NCI-H526 (cell line): ENCODE results near the gene RENBP.

Experiments
- DNase-seq, 2 experiments: peaks; one replicate each; lab custom pipeline; 2025; lab: John Stamatoyannopoulos, UW

The RENBP gene

DNA sequence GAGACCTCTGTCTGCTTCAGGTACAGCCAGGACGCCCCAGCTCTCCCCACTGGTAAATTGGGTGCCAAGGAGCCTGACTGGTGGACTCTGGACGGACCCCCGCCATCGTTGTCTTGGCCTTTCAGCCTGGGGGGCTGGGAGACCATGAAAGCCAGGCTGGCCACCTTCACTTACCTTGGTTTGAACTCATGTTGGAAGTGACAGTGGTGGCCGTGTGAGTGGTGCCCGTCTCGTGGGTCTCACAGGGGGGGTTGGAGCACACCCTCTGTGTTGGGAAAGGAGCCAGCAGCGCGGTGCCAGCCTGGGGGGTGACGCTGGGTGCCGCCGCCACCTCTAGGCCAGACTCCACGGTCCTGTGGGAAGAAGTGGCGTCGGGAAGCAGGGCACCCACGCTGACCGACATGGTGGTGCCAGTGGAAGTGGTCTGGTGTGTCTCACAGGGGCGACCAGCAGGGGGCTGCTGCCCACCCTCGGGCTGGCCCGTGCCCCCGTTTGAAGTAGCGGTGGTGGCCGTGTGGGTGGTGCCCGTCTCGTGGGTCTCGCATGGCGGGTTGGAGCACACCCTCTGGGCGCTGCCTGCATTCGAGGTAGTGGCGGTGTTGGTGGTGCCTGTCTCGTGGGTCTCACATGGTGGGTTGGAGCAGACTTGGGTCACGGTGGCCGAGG, 9.6 kb upstream of the RENBP start:
- DNase-seq = no peak

DNA sequence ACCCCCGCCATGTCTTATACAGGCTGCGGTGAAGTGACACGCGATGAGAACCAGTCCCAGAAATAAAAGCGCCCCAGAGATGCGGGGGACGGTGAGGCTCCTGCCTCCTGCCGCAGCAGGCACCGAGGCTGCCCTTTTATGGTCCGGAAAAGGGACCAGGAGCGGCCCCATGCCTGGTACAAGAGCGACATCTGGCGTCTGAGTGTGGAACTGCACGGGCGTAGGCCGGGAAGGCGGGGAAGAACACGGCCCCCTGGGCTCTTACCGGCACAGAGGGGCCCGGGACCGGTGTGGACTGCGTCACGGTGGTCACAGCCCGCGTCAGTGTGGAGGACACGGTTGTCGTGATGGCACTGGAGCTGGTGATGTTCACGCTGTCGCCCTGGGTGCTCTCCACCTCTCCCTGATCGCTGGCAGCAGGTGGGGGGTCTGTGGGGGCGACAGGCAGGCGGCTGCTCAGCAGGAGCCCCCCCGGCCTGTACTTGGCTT, 8.9 kb upstream of the RENBP start:
- DNase-seq = peak in 1 of 2 experiments; percentile 71

DNA sequence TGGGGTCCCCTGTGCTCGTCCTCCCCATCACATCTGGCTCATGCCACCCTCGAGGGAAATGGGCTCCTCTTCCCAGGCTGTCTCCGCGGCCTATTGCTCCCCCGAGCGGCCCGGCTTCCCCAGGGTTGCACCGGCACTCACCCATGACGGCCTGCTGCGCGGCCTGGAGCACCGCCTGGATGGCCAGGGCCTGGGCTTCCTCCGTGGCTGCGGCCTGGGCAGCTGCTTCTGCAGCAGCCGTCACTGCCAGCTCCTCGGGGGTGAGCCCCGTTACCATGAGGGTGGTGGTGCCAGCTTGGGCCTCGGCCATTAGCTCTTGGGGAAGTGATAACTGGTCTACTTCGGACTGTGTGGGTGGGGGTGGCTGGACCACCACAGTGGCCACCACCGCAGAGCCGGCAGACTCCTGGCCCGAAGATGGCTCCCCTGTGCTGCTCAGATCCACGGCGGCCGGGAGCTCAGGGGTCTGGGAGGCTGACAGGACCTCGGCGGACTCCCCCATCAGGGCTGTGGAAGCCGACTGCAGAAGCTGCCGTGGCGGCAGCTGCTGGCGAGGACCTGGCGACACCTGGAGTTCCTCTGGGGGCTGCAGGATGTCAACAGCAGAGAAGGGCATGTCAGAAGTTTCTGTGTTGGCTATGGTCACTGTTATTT, 8.1 kb upstream of the RENBP start:
- no peak for DNase-seq

DNA sequence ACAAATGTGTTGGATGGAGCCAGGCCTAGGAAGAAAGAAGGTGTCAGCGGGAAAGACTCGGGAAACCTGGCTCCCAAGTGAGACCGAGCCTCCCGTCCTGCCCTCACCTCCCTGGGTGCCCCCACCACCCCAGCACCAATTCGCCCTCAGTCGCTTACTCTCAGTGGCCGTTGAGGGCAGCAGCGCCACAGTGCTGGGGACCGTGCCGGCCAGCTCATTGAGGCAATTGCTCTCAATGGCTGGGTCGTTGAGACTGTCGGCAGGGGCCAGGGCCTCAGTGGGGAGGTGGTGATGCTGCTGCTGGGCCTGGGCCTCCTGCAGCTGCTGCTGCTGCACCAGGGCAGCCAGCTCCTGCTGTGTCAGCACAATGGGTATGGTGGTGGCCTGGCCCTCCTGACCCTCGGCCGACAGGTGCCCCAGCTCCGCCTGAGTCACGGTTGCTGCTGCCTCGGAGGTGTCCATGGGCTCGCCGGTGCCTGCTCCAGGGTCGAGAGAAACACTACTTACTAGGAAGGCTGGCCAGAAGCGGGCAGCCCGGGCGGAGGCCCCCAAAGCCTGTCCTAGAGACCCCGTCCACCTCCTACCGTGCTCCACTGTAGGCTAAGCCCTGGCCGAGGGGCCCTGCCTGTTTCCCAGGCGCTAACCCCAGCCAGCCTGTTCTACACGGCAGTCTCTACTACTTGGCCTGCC, 7.4 kb upstream of the RENBP start:
- DNase-seq = no peak

DNA sequence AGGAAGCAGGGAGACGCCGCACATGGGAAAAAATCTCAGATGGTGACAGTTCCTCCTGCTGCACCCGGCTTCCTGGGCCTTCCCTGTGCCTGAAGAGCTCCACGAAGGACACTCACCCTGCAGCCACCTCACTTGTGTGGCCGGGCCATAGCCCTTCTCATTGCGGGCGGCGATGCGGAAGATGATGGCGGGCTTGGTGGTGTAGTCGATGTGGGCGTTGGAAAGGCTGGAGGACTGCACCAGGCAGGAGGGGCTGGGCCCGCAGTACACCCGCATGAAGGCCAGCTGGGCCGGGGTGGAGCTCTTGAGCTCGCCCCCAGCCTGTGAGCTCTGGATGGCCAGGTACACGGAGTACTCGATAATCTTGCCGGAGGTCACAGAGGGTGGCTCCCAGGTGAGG, 5.7 kb upstream of the RENBP start:
- DNase-seq = no peak

DNA sequence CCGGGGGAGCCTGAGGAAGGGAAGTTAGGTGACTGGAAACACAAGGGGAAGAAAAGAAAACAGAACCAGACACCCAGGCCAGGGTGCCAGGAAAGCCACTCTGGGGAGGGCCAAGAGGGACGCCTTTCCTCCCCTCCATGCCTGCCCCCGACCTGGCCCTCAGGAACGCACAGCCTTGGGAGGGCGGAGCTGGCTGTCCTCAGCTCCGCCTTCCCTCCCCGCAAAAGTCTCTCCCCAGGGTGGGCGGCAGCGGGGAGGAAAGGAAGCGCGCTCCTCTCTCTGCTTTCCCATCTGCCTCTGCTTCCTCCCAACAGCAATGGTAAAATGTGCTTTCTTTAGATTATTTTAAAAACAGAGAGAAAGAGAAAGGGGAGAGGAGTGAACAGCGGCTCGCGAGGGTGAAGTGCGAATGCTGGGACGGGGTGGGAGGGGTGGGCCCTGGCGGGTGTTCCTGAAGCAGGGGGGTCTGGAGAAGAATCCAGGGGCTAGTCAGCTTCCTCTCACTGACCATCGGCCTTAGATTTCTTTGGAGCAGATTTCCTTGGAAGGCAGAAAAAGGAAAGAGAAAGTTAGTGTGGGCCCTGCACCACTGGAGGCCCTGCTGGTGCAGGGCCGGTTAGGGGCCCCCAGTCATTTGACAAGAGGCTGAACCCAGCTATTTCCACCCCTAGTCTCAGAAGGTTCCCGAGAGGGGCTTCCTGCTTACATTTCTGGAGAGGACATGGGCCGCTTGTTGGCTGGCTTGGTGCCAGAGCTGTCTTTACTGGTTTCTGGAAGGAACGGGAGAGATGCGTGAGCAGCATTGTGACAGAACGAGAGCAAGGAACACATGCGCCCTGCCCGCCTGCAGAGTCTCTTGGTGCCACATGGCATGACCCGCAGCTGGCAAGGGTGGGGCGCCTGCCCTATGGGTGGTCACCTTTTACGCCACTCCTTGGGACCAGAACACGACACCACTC, 4.7 kb upstream of the RENBP start:
- no peak for DNase-seq

DNA sequence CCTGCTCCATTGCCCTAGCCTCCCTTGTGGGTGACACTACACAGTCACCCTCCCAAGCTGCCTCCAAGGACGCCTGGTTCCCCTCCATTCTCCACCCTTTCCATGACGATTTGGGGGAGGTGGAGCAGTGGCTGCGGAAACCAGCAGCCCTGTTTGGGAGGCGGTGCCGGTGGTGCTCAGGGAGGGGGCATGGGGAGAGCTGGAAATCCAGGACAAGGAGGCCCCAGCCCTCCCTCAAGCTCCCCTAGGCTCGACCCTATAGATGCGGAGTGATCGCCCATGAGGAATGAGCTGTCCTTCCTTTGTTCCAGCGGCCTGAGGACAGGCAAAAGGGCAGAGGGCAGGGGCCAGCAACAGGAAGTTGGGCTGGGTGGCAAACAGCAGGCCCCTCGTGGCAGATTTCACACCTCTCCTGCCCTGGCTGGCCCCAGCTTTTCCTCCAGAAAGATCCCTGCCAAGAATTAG, 3.6 kb upstream of the RENBP start:
- DNase-seq = no peak

DNA sequence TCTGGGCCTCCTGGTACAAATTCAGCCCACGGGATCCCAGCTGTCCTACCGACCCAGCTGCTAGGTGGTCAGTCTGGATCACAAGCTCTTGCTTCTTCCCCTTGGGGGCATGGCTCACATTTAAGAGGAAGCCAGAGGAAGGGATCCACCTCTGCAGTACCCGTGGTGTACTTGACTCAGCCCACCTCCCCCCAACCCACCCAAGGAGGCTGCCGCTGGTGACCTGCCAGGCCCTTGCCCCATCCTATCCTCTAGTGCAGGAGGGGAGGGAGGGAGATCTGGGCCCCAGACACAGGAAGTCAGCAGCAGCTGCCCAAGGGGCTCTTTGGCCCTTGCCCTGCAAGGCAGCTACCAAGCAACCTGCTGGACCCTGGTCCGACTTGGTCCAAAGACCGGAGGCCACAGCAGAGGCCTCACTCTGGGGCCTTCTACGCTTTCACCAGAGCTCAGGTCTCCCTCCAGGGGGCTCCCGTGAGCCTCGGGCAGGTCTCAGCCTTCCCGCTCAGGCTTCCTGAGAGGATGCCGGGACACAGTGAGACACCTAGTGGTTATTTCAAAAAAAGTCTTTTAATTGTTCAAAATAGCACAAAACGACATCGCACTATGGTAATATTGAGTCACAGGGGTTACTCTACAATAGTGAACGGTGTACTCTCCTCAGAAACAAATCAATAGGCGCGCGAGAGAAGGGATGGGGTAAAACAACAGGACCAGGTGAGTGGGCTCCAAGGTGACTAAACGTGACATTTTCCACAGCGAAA, 2.7 kb upstream of the RENBP start:
- peak; percentile 39 to 79 for DNase-seq

DNA sequence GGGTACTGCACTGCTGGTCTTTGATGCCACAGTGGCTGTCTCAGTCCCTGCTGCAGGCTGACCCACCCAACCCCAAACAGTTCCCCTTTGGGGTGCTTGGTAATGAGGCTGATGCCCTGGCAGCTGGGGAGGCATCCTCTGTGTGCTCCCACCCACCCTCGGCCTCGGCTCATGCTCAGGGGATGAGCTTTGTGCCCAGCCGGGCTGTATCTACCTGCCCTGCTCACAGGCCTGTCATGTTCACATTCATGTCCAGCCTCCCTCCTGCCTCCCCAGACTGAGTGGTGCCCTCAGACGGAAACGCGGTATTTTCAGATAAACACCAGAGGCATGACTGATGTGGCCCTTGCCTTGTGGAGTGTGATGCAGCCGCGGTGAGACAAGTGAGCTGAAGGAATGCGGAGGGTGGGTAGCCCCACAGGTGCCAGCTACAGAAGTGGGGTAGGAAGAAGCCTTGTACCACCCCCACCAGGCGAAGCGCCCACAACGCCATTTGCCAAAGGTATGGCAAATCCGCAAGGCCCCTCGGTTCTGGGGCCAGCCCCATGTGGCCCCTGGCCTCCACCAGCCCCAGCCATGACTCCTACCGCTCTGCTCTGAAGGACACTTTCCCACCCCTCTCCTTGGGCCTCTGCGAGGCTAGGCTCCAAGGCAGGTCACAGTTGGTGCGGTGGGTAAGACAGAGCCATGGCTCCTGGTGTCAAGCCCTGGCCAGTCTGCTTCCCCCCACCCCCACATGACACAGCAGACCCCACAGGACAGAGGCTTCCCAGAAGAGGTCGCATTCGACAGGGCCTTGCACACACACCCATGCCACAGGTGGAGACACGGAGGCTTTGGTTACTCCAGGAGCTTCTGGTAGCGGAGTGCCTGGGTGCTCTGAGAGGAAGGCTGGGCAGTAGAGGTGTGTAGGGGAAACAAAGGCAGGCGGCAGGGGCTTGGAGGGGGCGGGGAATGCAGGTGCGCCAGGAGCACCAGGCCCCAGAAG, 1.8 kb upstream of the RENBP start:
- DNase-seq = no peak

DNA sequence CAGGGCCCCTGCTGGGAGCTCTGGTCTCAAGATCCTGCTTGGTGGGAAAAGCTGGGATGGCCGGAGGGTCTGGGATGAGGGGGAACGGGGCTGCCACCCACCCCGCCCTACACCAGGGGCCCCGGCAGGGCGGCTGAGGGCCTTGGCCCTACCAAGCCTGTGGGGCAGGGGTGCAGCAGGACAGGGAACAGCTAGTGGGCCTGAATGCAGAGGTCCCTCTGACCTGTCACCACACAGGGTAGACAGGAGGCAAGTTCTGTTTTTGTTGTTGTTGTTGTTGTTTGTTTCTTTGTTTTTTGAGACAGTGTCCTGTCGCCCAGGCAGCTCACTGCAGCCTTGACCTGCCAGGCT, 332 bp upstream of the RENBP start:
- DNase-seq = no peak

DNA sequence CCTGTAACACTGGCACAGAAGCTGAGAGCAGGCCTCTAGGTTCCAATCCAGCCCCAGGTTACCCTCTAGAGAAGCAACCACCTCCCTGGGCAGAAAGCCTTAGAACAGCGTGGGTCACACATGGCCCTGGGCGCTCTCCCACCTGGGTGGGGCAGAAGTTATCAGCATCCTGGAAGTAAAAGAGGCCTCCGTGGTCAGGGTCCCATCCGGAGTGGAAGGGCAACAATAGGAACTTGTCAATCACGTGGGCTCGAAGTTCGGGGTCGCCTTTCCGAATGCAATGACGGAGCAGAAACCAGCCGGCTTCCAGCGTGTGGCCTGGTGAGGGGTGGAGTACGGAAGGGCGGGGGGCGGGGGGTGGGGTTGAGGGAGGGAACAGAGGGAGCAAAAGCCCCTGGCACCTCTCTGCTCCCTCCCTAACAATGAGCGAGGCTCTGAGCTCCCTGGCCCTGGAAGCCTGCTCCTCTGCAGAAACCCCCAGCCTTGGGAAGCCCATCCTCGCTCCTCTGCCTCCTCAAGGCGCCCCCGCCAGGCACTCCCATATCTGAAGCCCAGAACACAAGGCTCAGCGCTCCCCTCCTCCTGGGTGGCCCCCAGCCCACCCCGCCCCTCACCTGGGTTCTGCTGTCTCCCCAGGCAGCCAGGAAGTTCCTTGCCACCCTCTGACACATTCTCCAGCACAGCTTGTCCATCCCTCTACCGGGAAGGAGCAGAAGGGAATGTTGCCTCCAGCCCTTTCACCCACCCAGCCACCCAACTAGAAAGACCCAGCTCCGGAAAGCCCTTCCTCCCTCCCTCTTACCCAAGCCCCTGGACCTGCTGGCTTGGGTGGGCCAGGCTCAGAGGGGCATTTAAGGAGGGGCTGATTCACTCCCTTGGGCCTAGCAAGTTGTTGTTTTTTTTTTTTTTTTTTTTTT, 2.8 kb downstream of the RENBP start:
- no peak for DNase-seq

DNA sequence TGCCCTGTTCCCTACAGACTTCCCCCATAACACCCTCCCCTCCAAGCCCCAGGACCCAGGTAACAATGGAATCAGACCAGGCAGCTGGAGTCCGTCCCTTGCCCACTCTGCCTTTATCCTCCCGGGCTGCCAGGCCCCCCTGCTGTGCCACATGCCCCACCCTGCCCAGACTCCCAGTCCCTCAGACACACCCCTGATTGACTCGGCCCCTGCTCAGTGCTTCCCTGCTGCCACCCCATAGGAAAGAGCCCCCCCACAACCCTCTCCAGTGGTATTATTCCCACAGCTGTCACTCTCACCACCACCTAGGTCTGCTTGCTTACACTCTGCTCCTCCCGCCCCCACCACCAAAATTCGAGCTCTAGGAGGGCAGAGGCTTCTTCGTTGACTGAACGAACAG, 4.9 kb downstream of the RENBP start:
- no peak for DNase-seq

DNA sequence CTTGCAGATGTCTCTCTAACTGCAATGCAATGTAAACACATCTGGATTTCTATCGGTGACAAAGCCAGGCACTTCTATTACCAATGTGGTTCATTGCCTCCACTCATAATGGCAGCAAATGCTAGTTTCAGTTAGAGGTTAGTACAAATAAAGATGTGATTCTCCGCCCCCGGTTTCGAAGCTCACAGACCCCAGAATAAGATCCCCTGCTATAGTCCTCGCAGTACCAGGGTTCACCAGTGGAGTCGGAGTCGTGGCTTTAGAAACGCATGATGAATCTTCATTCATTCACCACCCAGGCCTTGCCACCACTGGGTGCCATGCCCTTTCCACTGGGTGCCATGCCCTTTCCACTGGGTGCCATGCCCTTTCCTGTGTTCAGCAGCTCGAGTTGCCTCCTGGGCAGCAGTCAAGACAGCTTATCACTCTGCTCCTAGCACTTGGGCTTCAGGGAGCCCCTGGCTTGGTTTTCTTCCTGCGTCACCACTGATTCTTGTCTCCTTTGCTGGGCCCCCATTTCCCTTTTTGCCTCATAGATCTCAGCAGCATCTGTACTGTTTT, 6.1 kb downstream of the RENBP start:
- DNase-seq = no peak

DNA sequence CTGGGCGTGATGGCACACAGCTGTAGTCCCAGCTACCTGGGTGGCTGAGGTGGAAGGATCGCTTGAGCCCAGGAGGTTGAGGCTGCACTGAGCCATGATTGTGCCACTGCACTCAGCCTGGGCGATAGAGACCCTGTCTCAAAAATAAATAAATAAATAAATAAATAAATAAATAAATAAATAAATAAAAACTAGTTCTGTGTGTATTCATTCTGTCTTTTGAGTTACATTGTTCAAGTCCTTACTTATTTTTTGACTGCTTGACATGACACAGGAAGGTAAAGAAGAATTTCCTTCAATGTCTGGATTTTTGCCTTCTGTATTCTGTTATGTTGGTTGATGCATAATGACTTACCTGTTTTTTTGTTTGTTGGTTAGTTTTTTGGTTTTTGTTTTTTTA, 7.4 kb downstream of the RENBP start:
- DNase-seq = no peak

DNA sequence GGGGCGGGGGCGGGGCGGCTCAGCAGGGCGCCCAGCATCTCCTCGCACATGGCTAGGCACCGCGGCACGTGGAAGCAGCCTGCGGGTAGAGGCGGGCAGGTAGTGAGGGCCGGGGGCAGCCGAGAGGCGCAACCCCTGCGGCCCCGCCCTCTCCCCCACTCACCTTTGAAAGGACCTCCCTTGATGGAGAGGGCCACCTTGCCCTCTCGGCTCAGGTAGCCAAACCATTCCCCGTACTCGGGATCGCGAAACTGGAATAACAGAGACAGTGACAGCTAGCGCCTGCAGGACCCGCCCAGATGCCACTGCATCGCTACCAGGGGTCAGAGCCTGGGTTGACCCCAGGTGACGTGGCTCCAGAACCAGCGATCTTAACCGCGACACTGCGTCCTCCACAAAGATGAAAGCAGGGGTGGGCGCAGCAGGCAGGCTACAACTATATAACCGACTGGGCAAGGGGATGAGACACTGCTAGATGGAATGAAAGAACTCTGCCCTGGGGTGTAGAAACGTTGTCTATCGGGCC, 9.1 kb downstream of the RENBP start:
- DNase-seq = no peak

DNA sequence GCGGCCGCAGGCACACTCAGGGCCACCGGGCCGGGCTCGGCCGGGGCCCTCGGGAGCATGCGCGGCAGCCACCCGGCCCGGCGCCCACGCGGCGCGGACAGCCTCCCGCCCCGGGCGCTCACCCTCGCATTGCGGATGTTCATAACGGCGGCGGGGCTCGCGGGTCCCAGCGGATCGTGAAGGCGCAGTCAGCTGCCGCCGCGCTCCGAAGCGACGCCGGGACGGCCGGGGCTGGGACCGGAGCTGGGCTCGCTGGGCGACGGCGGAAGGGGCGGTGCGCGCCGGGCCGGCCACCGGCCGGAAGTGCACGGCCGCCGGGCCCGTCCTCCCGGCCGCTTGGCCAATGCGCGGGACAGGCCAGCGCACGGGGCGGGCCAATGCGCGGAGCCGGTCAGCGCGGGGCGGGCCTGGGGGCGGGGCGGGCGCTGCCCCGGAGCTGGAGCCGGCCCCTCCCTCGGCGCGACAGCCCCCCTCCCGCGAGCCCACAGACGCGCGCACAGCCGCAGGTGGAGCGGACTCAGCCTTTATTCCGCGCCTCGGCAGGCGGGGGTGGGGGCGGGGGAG, 9.6 kb downstream of the RENBP start, which contains the start of gene NAA10:
Gene NAA10 (minus strand): TSS at position 276 of the 564 bp plus-strand sequence. CDS start 133 bp downstream, at position 143.
- peak in 1 of 2 experiments; percentile 91 for DNase-seq

DNA sequence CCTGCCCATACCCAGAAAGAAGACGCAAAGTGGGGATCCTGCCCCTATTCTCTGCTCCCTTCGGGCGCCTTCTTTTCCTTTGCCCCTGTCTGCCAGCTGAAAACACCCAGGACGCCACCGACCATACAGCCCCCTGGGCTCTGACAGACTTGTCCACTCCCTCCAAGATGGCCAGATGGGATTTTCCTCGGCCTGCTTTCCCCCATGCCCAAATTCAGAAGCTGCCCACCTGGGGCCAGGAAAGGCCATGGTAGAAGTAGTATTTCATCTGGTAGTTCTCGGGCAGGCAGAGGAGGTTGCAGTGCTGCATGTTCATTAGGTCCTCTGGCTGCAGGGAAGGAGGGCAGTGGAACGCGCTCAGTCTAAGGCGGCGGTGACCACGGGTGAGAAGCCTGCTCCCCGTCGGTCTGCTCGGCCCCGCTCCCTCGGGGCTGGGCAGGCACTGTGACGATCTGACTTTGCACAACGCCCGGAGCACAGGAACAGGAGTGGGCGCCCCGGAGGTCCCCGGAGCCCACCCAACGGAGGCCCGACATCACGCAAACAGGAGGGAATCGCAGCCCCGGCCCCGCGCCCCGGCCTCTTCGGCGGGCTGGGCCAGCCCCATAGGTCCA, 10.2 kb downstream of the RENBP start:
- no peak for DNase-seq
